Measurements from ENCODE around the gene SOBP. TPM values are rescaled to one million over a fixed set of nuclear protein-coding genes. Genes with fewer than 3 reads are reported as not detected.

SOBP gene
- total RNA-seq, 1 donor from 2014 or later = 13.3 TPM

DNA sequence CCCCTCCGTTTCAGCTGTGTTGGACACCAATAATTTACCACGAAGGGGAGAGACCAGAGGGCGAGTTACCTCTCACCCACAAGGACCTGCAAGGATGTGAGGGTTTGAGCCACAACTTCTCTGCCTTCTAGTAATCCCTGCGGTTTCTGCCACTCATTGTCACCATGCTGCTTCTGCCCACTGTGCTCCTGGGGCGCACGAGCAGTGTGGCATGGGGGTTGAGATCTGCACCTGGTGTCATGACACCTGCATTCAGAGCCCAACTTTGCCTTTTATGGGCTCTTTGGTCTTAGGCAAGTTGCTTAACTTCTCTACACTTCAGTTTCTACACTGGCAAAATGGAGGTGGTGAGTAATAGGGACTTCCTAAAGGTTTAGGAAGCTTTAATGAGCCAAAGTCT, 84.9 kb downstream of the SOBP start:
- Histone ChIP-seq H3K4me3 (no peak overlapping the region), H3K36me3 (no peaks in the 10 kb centered on the region), H3K4me1 (no peaks in the 10 kb centered on the region), H3K27me3 (no peaks in the 10 kb centered on the region), H3K9me3 (no peaks in the 10 kb centered on the region), H3K27ac (no peak overlapping the region)
- no peak for DNase-seq (ENCODE audit: extremely low spot score in 2 of 2)
- intact Hi-C loops (cut with DNase I) = no loop called here
- no peak for TF ChIP-seq POLR2A (IDR thresholded peaks at IDR 0.05)
- TF ChIP-seq POLR2AphosphoS5 (IDR thresholded peaks at IDR 0.05; ENCODE audit: insufficient read depth in 1 of 2, low read depth in 1 of 2) = no peak
- TF ChIP-seq CTCF (IDR thresholded peaks at IDR 0.05) = no peak

DNA sequence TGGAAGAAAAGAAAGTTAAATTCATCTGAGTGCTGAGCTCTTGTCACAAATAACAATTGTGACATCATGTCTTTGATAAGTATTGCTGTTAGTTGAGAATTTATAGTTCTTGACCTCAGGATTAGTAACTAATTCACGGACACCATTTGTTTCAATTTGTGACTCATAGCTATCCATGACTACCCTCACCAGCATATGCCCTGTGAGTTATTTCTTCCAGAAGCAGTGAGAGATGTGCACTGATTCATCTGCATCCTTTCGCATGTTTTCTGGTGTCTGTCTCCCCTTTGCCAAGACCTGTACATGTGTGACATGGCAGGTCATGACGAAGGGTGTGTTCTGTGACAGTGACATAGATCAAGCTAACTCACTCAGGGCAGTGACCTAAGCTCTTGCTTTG, 86.9 kb downstream of the SOBP start:
- Histone ChIP-seq H3K36me3 (no peaks in the 10 kb centered on the region), H3K4me1 (no peaks in the 10 kb centered on the region), H3K9me3 (no peaks in the 10 kb centered on the region), H3K27ac (no peak overlapping the region), H3K4me3 (no peak overlapping the region), H3K27me3 (no peaks in the 10 kb centered on the region)
- intact Hi-C loops (cut with DNase I) = no loop called here
- no peak for DNase-seq (ENCODE audit: extremely low spot score in 2 of 2)
- no peak for TF ChIP-seq POLR2AphosphoS5 (IDR thresholded peaks at IDR 0.05; ENCODE audit: insufficient read depth in 1 of 2, low read depth in 1 of 2)
- TF ChIP-seq POLR2A (IDR thresholded peaks at IDR 0.05) = no peak
- TF ChIP-seq CTCF (IDR thresholded peaks at IDR 0.05) = no peak

DNA sequence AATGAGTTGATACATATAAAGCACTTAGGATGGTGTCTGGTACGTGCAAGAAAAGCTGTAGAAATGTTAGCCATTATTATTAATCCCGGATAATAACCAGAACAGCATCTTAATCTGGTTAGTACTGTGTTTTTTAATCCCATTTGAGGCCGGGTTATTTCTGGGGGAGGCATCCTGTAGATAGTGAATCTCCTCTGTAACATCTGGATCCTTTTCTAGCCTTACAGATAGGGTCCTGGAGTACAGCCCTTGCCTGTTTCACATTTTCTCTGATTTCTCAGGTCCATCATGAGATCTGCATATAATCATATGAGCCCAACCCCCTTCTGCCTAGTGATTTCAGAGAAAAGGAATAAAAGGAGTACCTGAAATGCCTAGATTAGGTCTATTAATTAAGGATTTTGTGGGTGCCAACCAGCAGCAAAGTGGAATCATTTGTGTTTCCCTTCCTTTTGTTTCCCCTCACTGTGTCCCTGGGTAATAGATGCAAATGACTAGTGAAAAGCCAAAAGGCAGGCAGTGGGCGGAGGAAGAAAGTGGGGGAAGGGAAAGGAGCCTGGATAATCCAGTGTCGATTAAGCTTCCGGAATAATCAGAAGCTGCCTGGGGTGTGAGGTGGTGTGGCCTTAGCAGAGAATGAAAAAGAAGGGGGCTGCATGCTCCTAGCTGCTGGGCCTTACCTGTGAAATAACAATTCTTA, 88.9 kb downstream of the SOBP start:
- H3K4me1 ChIP-seq = no peaks in the 10 kb centered on the region
- H3K9me3 ChIP-seq = no peaks in the 10 kb centered on the region
- H3K36me3 ChIP-seq = no peaks in the 10 kb centered on the region
- no peak for DNase-seq (ENCODE audit: extremely low spot score in 2 of 2)
- no peak overlapping the region for H3K4me3 ChIP-seq
- H3K27me3 ChIP-seq = no peaks in the 10 kb centered on the region
- intact Hi-C loops (cut with DNase I) = no loop called here
- no peak for TF ChIP-seq POLR2AphosphoS5 (IDR thresholded peaks at IDR 0.05; ENCODE audit: insufficient read depth in 1 of 2, low read depth in 1 of 2)
- TF ChIP-seq CTCF (IDR thresholded peaks at IDR 0.05) = no peak
- no peak for TF ChIP-seq POLR2A (IDR thresholded peaks at IDR 0.05)
- no peak overlapping the region for H3K27ac ChIP-seq

GRCh38 chr6:107579456-107580056, 89.6 kb downstream of the SOBP start:
- intact Hi-C loops (cut with DNase I) = no loop called here
- DNase-seq (ENCODE audit: extremely low spot score in 2 of 2) = no peak
- H3K27ac ChIP-seq = no peak overlapping the region
- H3K4me1 ChIP-seq = no peaks in the 10 kb centered on the region
- TF ChIP-seq CTCF (IDR thresholded peaks at IDR 0.05) = no peak
- TF ChIP-seq POLR2A (IDR thresholded peaks at IDR 0.05) = no peak
- TF ChIP-seq POLR2AphosphoS5 (IDR thresholded peaks at IDR 0.05; ENCODE audit: insufficient read depth in 1 of 2, low read depth in 1 of 2) = no peak
- H3K9me3 ChIP-seq = no peaks in the 10 kb centered on the region
- no peak overlapping the region for H3K4me3 ChIP-seq
- H3K27me3 ChIP-seq = no peaks in the 10 kb centered on the region
- no peaks in the 10 kb centered on the region for H3K36me3 ChIP-seq

- no peak for DNase-seq (ENCODE audit: extremely low spot score in 2 of 2)
Measured at GRCh38 chr6:107582086-107582485, 92.2 kb downstream of the SOBP start.

More at GRCh38 chr6:107582086-107582485, 92.2 kb downstream of the SOBP start:
- intact Hi-C loops (cut with DNase I) = no loop called here
- H3K36me3 ChIP-seq = no peaks in the 10 kb centered on the region
- H3K4me1 ChIP-seq = no peaks in the 10 kb centered on the region
- no peak for TF ChIP-seq POLR2A (IDR thresholded peaks at IDR 0.05)
- no peak for TF ChIP-seq POLR2AphosphoS5 (IDR thresholded peaks at IDR 0.05; ENCODE audit: insufficient read depth in 1 of 2, low read depth in 1 of 2)
- TF ChIP-seq CTCF (IDR thresholded peaks at IDR 0.05) = no peak
- no peak overlapping the region for H3K27ac ChIP-seq
- H3K9me3 ChIP-seq = no peaks in the 10 kb centered on the region
- H3K4me3 ChIP-seq = no peak overlapping the region
- H3K27me3 ChIP-seq = no peaks in the 10 kb centered on the region

Data from vagina (tissue), 2 donors.